Pancreas (tissue), 10 donors: ENCODE results near the gene CYP8B1. TPM values are rescaled to one million over a fixed set of nuclear protein-coding genes. Genes with fewer than 3 reads are reported as not detected.

Experiments
- ATAC-seq, 4 donors: fragments of 200-7000 bp; cut with Tn5 transposase; one replicate each; pipeline versions ENCODE4 v1.8.0 to v1.9.1; 2020; ENCODE audit warnings: mild to moderate bottlenecking in 4 of 4, moderate library complexity in 4 of 4
- DNase-seq, 6 donors: peaks; one replicate each; pipeline ENCODE4 v3.0.0-alpha.2; 2020
- FAIRE-seq: peaks from 2 replicates; lab custom pipeline; 2012; peaks lifted over from hg19 to GRCh38; lab: Jason Lieb, UNC
- H3K27ac ChIP-seq, 4 donors: fragments of 200-600 bp; sonication (generic); 1 replicate in 3 of 4; 2 replicates in 1 of 4; pipeline versions ENCODE4 v1.5.0 to v1.8.0; 2020
- H3K27me3 ChIP-seq, 4 donors: fragments of 200-600 bp; one replicate each; pipeline ENCODE4 v1.8.0; 2021
- H3K36me3 ChIP-seq, 3 donors: fragments of 200-600 bp; sonication (generic) in 1 of 3; one replicate each; pipeline versions ENCODE4 v1.5.0 to v1.8.0; 2020 to 2021
- H3K4me1 ChIP-seq, 3 donors: fragments of 200-600 bp; one replicate each; pipeline ENCODE4 v1.8.0; 2021
- H3K4me3 ChIP-seq, 4 donors: fragments of 200-600 bp; sonication (generic) in 2 of 4; one replicate each; pipeline versions ENCODE4 v1.5.0 to v1.8.0; 2020 to 2021
- H3K9me3 ChIP-seq, 4 donors: fragments of 200-600 bp; one replicate each; pipeline ENCODE4 v1.8.0; 2021
- CTCF ChIP-seq, 4 donors: fragments of 200-600 bp; sonication (generic) in 3 of 4; IDR thresholded peaks; one replicate each; pipeline versions ENCODE4 v1.5.0 to v1.8.0; 2021; ENCODE audit warnings: antibody characterized with exemption in 4 of 4
- WGBS, 2 donors: extraction: QIAGEN DNeasy Blood & Tissue Kit; methylation state at CpG; one replicate each; pipeline ENCODE4 v1.1.7; 2013; 5-methylcytosine and 5-hydroxymethylcytosine counted together
- intact Hi-C, 3 donors: fragments of 100-400 bp; cut with DNase I; formaldehyde crosslinking; loops; one replicate each; pipeline versions ENCODE4 v1.11.1 to v1.14.2; 2022
- polyA plus RNA-seq, 2 donors: library from polyadenylated mRNA; stranded (reverse); fragments of 200-250 nt; gene quantifications; one replicate each; pipeline ENCODE4 v1.2.3, GENCODE V29; 2013
- total RNA-seq, 6 donors: library from RNA; stranded (reverse); fragmentation: NEBNext Ultra II Directional in 4 of 6; extraction: Animal tissue kit (Norgen Biotek cat#: 25700) in 4 of 6; gene quantifications; one replicate each; pipeline versions ENCODE4 v1.2.1 to v1.2.4, GENCODE V29; 2021 to 2023
- donor health status: healthy with polysubstance abuse.
- donor health status: DM: no; HTN: no; CAD: no; lungs with moderate emphysema.
- donor health status: DM: no; HTN: no; CAD: no.
- donor health status: control.
- donor health status: control.
- donor health status: Bipolar disorder and iron deficiency.
- donor health status: DM: yes; HTN: yes; CAD: no.
- donor health status: DM: no; HTN: no; CAD: no.
- donor health status: DM: no; HTN: no; CAD: no.
- donor health status: DM: yes; HTN: yes; CAD: no.

CYP8B1 gene
- total and polyA plus RNA-seq, 8 donors: 0.22 TPM; not detected in 7

- DNase-seq: peak in 5 of 6 donors; percentile 42 to 81 (median 70)
- intact Hi-C loops: loop anchor here in 1 of 3 donors (5.0 kb wide), 1 partner anchor 49 kb away; no protein-coding TSS in a partner anchor
- H3K27me3 ChIP-seq: no peaks in the 10 kb centered on the region
- H3K4me1 ChIP-seq: no peaks in the 10 kb centered on the region
- ATAC-seq: peak; percentile 83 to 94 (median 88)
- no peak overlapping the region for H3K4me3 ChIP-seq
- TF ChIP-seq CTCF (IDR thresholded peaks at IDR 0.05): peak; percentile 38 to 62 (median 56)
- no peak overlapping the region for H3K27ac ChIP-seq
- no peaks in the 10 kb centered on the region for H3K9me3 ChIP-seq
- no peaks in the 10 kb centered on the region for H3K36me3 ChIP-seq
- FAIRE-seq: no peak
- WGBS, 2 donors: 24 to 31% methylated on average over 3 of the region's 3 CpGs
Observed at GRCh38 chr3:42831321-42831713, 44.4 kb downstream of the CYP8B1 start.

GRCh38 chr3:42830437-42831320 is 45.0 kb downstream of the CYP8B1 start:
- H3K36me3 ChIP-seq: no peaks in the 10 kb centered on the region
- DNase-seq (no peak), ATAC-seq (peak; percentile 76 to 90 (median 84)), FAIRE-seq (no peak)
- WGBS, 2 donors: 29 to 46% methylated on average over 7 of the region's 7 CpGs
- intact Hi-C loops: loop anchor here in 1 of 3 donors (5.0 kb wide), 1 partner anchor 48 kb away; no protein-coding TSS in a partner anchor
- H3K27me3 ChIP-seq: no peaks in the 10 kb centered on the region
- H3K4me3 ChIP-seq: no peak overlapping the region
- H3K27ac ChIP-seq: no peak overlapping the region
- H3K4me1 ChIP-seq: no peaks in the 10 kb centered on the region
- no peaks in the 10 kb centered on the region for H3K9me3 ChIP-seq
- TF ChIP-seq CTCF (IDR thresholded peaks at IDR 0.05): peak in 2 of 4 donors; percentile 22 to 34

GRCh38 chr3:42829628-42830436 is 45.8 kb downstream of the CYP8B1 start:
- DNase-seq: no peak
- no peak for TF ChIP-seq CTCF (IDR thresholded peaks at IDR 0.05)
- Histone ChIP-seq H3K4me1 (no peaks in the 10 kb centered on the region), H3K27me3 (no peaks in the 10 kb centered on the region), H3K9me3 (no peaks in the 10 kb centered on the region), H3K27ac (no peak overlapping the region), H3K4me3 (no peak overlapping the region), H3K36me3 (no peaks in the 10 kb centered on the region)
- no peak for ATAC-seq
- intact Hi-C loops: loop anchor here in 1 of 3 donors (5.0 kb wide), 1 partner anchor 48 kb away; no protein-coding TSS in a partner anchor
- WGBS, 2 donors: 69 to 76% methylated on average over 5 of the region's 5 CpGs
- FAIRE-seq: no peak

- H3K4me1 ChIP-seq: no peaks in the 10 kb centered on the region
- H3K36me3 ChIP-seq: no peaks in the 10 kb centered on the region
- ATAC-seq: no peak
- DNase-seq: no peak
- no peaks in the 10 kb centered on the region for H3K9me3 ChIP-seq
- no peak for FAIRE-seq
- intact Hi-C loops: no loop called here
- no peak for TF ChIP-seq CTCF (IDR thresholded peaks at IDR 0.05)
- no peaks in the 10 kb centered on the region for H3K27me3 ChIP-seq
- H3K27ac ChIP-seq: no peak overlapping the region
- WGBS, 2 donors: 80 to 97% methylated on average over 5 of the region's 5 CpGs
- no peak overlapping the region for H3K4me3 ChIP-seq
Observed at GRCh38 chr3:42829083-42829627, 46.5 kb downstream of the CYP8B1 start.
